Fibroblast of skin of back (primary cell): ENCODE data around the gene MAN1C1.
A peak's percentile ranks its signal among the peaks of the same experiment; 100 is the strongest.

ENCODE experiments used
- DNase-seq: peaks from one replicate; pipeline ENCODE4 v3.0.0-alpha.2; 2013

MAN1C1 gene

GRCh38 chr1:25785333-25786067, 168.9 kb downstream of the MAN1C1 start:
- no peak for DNase-seq

DNA sequence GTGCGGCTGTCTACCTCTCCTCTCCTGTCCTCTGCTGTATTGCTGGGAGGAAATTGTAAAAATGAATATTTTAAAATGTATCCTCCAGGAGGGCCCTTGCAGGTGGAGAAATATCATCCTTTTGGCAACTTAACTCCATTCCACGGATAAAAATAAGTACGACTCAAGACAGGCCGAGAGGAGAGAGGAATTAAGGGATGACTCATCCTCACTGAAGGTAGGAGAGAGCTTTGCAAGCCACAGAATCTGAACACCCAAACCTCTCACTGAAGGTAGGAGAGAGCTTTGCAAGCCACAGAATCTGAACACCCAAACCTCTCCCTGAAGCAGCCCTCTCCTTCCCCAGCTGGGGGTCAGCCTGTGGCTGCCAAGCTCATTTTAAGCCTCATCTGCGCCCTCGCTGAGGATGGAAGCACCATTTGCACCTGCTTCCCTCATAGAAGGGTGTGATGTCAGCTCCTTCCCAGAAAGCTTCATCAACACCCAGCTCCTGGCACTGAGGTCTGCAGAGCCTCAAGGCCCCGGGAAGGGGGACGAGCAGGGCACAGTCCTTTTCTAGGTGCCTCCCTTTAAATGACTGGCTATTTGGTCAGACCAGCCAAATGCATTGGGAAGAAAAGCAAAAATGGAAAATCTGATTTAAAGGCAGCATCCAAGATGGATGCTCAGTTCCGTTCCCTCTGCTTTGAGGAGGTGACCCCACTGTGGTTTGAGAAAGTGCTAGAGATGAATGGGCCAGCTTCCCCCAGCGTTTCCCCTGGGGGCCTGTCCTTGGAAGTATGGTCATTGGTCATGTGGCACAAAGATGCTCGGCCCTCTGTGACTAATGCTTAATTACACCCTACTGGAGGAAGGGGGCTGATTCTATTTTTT, 170.5 kb downstream of the MAN1C1 start:
- peak; percentile 43 for DNase-seq

DNA sequence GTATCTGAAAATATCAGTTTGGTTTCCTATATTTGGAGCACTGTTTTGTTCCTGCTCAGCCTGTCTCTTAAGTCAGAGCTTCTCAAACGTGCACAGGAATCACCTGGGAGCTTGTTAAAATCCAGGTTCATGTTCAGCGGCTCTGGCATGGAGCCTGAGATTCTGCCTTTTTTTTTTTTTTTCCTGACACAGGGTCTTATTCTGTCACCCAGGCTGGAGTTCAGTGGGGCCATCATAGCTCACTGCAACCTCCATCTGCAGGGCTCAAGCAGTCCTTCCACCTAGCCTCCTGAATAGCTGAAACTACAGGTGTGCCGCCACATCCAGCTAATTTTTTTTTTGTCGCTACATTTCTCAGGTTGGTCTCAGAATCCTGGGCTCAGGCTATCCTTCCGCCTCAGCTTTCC, 171.2 kb downstream of the MAN1C1 start:
- DNase-seq, result no peak

GRCh38 chr1:25790472-25790871, 173.9 kb downstream of the MAN1C1 start:
- DNase-seq, result no peak

DNA sequence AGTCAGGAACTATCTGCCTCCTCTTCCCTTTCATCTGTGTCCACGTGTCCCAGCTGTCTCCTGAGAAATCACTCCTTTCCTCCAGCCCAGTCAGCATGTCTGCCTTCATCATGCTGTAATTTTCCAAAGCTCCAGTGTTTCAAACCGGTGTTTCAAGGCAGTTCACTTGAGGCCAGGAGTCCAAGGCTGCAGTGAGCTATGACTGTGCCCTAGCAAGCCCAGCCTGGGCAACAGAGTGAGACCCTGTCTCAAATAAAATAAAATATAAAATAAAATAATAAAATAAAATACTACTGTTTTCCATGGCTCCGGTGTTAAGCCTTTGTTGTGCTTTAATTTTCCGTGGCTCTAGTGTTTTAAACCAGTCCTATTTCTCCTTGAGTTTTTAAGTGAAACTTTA, 175.5 kb downstream of the MAN1C1 start:
- DNase-seq, result no peak

- no peak for DNase-seq
Measured at GRCh38 chr1:25793585-25794170, 177.1 kb downstream of the MAN1C1 start.

DNA sequence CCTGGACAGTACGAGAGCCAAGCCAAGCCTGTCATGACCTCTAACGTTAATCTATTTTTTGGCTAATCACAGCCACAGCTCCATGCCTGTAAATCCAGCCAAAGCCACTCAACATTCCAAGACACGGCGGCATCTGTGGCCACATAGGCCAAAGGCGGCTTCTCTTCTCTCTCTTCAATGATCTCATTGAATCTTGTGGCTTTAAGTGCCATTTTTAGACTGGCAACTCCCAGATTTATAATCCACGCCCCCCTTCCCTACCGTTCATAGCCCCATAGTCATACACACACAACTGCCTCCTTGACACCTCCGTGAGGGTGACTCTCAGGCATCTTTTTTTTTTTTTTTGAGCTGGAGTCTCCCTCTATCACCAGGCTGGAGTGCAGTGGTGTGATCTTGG, 177.7 kb downstream of the MAN1C1 start:
- peak; percentile 44 for DNase-seq

DNA sequence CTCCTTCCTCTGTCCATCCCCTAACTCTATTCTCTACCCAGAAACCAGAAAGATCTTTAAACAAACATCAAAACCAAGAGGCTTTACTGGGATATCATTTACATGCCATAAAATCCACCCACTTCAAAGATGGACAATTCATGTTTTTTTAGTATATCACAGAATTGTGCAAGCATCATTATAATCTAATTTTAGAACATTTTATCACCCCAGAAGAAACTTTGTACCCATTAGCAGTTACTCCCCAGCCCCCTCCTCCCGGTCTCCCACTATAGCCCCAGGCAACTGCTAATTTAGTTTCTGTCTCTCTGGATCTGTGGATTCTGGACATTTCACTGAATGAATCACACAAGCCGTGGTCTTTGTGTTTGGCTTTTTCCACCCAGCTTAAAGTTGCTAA, 178.6 kb downstream of the MAN1C1 start:
- DNase-seq, result peak; percentile 23

DNA sequence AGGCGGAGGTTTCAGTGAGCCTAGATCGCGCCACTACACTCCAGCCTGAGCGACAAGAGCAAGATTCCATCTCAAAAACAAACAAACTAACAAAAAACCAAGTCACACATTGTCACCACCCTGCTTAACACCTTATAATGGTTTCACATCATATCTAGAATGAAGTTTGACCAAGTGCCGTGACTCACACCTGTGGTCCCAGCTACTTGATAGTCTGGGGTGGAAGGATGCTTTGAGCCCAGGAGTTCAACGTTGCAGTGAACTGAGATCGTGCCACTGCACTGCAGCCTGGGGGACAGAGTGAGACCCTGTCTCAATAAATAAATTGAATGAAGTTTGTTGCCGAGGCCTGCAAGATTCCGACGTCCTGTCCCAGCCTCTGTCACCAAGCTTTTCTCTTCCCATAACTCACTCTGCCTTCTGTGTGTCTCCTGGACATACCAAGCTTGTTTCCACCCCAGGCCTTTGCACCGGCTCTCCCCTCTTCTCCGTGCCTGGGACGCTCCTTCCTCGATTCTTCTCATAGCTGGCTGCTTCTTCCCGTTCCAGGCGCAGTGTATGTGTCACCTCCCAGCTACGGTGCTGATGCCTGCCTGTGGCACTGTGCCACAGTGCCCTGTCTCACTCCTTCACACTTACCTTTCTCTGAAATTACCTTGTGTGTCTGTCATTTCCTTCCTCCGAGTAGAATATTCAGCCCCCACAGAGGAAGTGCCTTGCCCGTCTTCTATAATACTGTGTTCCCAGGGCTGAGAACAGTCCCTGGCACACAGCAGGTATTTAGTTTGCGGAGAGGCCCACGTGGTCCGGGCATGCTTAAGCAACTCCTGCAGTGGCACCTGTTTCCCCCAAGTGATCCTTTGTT, 179.6 kb downstream of the MAN1C1 start:
- no peak for DNase-seq

- DNase-seq, result peak; percentile 70
Measured at GRCh38 chr1:25796811-25797458, 180.3 kb downstream of the MAN1C1 start.

DNA sequence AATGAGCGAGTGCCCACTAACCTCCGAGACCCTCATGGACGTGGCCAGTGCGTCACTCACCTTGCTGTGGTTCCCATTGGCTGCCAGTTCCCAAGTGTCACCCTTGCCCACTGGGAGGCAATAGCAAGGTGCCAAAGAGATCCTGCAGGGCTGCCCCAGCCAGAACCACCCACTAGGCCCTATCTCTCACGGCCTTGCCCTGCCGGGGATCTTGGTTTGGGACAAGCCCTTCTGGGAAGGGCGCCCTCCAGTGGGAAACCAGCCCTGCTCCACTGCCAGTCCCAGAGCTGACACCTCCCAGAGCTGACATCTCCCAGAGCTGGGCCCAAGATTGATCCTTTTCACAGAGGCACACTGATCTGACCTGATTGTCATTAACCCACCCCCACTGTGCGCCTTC, 181.3 kb downstream of the MAN1C1 start:
- no peak for DNase-seq

GRCh38 chr1:25798666-25799351, 182.2 kb downstream of the MAN1C1 start:
- no peak for DNase-seq

DNA sequence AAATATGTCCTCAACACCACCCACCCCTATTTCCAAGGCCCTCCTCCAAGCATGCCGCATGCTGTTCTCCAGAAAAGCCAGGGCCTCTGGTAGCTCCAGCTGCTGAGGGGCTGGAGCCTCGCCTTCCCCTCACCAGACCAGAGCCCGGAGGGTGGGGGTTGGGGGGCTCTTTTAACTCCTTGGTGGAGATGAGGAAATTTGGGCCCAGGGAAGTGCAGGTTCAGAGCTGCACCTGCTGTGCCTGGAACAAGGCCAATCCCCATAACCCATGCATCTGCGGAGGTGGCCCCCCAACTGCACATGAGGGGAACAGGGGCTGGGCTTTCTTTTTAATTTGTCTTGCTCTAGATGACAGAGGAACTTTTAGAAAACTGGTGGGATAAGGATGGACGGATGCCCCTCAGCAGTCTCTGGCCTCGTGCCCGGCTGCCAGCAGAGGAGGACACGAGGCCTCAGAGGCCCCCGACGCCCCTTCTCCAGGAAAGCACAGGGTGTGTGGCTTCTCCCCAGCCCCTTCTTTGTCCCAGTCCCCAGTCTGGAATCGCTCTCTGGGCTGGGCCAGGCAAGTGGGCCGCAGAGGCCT, 182.9 kb downstream of the MAN1C1 start:
- no peak for DNase-seq

GRCh38 chr1:25799935-25800702, 183.5 kb downstream of the MAN1C1 start, which contains the start of gene SELENON:
TSS of gene SELENON (plus strand) at chr1:25800193. CDS start at chr1:25800231, 38 bp downstream.
- peak; percentile 65 for DNase-seq

GRCh38 chr1:25800703-25801377, 184.2 kb downstream of the MAN1C1 start:
- DNase-seq, result peak; percentile 15

DNA sequence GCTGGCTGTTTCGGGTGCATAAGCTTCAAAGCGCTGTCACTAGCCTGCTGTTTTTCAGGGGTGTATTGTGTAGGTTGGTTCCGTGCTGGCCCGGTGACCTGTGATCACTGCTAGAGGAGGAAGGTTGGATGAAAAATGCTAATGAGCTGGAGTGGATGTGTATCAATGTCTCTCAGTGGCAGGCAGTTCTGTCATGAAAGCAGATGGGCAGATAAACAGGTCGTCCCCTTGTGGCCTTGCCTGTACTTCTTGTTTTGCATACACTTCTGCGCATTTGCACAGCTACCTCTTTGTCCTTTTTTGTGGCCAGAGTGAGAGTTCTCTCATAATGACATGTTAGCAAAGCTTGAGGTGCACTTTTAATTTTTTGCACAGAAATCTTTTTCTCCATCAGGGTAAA, 186.3 kb downstream of the MAN1C1 start:
- no peak for DNase-seq

DNA sequence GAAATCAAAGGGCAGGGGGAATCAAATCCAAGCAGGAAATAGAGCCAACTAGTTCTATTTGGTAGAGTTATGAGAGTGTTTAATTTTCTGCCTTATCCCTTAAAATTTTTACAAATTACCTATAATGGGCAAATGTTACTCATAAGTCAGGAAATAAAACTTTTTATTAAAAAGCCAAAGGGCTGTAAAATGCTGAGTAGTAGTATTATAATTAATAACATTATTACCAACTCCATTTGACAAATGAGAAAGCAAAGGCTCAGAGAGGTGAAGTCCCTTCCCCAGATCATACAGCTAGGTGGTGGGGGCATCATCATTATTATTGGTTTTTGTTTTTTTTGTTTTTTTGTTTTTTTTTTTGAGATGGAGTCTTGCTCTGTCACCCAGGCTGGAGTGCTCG, 186.8 kb downstream of the MAN1C1 start:
- no peak for DNase-seq

- DNase-seq, result no peak
Measured at GRCh38 chr1:25804244-25804963, 187.8 kb downstream of the MAN1C1 start.
